Central memory CD4-positive, alpha-beta T cell (primary cell): ENCODE data around the gene COX10.
"Not testable (repeated sequence)": the region's sequence is repeated elsewhere in the genome, so short reads cannot be mapped to it uniquely, and the experiment has no call there.

Experiments
- DNase-seq: peaks from one replicate; pipeline ENCODE4 v3.0.0; 2022

COX10 gene

DNA sequence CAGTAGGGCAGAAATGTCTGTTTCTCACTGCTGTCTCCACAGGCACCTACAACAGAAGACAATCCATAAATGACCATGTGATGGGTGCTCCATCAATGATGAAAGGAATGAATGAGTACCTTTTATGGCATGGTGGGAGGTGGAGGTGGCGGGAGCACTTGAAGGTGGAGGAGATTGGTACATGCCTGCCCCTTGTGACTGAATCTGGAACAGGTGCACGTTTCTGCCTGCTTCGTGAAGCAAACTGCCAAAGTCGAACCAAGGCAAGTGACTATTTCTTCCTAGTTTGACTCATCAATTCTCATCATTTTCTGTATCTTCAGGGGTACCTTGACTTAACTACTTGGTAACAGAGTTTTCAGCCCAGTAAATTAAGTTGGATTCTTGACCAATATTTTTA is 141.9 kb downstream of the COX10 start:
- DNase-seq = no peak

DNA sequence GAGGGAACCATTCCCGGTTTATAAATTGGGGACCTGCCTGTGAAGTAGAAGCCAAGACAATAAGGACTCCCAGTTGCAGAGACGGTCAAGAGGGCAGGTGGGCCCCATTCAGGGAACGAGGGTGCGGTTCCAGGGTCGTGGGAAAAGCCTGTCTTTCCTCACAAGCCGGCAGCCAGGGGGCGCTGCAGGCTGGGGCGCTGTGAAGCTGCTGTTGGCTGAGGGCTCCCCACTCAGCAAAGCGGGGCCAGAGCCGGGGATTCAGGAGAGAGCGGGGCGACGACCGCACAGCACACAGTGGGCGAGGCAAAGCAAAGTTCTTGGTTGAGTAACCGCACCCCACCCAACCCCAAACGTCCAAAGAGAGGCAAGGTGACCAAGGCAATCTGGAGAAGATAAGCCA is 142.5 kb downstream of the COX10 start:
- peak; percentile 28 for DNase-seq

DNA sequence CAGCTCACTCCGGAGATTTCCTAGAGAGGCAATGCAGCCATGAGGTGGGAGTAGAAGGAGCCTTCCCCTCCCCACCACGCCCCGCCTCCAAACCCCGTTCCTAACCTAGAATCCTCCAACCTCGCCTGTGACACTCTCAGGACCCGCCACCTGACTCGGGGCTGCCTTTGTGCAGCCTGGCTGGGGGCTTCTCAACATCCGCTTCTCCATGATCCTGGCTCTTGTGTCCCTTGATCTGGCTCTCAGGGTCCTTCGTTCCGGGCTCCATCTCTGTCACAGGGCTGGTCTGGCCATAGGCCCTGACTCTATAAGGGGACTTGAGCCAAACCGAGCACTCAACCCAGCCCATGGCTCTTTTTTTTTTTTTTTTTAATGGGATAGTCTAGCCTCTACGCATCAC is 143.1 kb downstream of the COX10 start:
- no peak for DNase-seq

DNA sequence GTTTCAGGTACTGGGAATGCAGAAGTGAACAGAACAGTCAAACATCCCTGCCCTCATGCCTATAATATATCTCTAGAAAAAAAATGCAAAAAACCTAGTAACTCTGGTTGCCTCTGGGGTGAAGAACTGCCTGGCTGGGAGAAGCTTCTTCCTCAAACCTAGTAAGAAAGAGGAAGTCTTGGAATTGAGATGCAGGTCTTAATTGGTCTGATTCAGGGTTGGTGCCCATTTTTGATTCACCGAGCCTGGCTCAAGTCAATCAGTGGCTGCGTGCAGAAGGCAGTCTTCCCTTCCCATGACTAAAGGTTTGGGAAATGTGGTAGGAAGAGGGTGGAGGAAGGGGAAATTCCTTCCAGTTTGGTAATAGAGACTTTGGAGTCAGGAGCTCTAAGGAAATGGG is 145.0 kb downstream of the COX10 start:
- no peak for DNase-seq

DNA sequence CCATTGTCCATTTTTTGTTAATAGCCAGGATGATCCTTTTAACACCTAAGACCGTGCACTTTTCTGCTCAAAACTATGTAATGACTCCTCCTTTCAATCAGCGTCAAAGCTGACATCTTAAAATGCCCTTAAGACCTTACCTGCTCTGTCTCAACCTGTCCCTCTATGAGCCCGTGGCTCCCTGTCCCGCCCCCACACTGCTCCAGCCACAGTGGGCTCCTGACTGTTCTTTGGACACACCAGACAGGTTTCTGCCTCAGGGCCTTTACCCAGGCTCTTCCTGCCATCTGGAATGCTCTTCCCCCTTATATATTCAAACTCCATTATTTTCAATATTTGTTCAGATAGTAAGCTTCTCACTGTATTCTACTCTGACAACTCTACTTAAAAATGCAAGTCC is 153.3 kb downstream of the COX10 start:
- no peak for DNase-seq

DNA sequence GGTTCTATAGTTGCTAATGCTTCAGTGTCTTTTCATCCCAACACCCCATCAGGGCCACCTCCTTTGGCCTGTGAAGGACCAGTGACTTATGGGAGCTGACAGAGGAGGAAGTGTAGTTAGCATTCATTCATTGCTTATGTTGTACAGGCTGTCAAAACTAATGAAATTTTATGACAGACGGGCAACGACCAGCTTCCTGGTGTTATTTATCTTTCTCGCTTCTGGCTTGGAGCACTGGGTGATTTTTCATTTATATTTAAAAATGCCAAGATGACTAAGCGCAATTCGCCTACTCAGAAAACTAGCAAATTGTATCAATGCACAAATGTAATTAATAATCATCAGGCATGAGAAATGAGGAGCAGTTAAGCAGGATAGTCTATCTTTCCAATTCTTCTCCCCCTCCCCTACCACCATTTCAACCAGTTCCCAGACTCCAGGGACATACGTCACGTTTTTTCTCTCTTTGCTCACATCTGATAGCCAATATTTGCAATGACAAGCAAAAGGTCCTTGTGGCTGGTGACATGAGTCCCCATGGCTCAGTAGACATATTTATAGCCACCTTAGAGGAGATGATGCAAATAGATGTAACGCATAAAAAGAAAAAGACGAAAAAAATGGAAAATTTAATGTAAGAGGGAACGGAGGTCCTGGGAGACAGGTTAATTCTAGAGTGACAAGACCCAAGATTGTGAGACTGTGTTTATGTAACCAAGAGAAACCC is 156.1 kb downstream of the COX10 start:
- no peak for DNase-seq

DNA sequence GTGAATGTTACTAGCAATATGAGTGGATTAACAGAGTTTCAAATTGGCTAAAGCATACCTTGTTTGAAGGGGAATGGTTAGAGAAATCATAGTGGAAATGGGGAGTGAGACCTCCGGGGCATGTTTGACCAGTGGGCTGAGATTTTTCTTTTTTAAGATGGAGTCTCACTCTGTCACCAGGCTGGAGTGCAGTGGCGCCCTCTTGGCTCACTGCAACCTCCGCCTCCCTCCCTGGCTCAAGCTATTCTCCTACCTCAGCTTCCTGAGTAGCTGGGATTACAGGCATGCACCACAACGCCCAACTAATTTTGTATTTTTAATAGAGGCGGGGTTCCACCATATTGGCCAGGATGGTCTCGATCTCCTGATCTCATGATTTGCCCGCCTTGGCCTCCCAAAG is 157.7 kb downstream of the COX10 start:
- DNase-seq = no peak

DNA sequence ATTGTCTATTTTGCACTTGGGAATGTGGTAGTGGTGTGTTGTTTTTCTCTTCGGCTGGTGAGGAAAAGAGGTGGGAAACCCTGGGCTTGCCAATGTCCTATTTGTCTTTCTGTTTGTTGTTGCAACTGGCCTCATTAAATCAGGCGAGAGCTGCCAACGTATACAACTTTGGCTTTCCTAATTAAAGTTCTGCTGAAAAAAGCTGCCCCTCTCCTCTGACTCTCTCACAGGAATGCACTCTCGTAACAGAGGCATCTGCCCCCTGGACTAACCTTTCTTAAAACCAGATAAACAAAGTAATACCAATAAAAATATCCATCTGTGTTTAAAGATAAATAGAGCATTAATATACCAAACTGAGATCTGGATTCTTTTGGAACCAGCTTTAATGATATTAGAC is 159.6 kb downstream of the COX10 start:
- no peak for DNase-seq

DNA sequence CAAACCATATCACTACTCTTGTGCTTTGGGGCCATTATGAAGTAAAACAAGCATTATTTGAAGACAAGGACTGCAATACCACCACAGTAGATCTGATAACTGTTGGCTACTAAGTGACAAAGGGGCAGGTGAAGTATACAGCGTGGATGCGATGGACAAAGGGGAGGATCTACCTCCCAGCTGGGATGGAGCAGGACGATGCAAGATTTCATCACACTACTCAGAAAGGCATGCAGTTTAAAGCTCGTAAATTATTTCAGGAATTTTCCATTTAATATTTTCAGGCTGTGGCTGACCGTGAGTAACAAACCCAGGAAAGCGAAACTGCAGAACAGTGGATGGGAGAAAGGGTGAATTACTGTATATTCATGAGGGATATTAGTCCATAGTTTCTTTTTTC is 161.9 kb downstream of the COX10 start:
- not testable (repeated sequence) for DNase-seq

DNA sequence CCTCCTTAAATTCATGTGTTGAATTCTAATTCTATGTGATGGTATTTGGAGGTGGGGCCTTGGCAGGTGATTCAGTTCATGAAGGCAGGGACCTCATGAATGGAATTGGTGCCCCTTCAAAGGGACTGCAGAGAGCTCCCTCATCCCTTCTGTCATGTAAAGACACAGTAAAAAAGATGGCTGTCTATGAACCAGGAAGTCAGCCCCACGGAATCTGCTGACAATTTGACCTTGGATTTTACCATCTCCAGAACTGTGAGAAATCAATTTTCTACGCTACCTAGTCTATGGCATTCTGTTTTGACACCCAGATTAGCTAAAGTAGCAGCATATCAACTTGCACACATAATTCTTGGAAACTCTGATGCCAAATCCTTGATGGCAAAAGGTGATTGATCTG is 165.7 kb downstream of the COX10 start:
- DNase-seq = not testable (repeated sequence)

DNA sequence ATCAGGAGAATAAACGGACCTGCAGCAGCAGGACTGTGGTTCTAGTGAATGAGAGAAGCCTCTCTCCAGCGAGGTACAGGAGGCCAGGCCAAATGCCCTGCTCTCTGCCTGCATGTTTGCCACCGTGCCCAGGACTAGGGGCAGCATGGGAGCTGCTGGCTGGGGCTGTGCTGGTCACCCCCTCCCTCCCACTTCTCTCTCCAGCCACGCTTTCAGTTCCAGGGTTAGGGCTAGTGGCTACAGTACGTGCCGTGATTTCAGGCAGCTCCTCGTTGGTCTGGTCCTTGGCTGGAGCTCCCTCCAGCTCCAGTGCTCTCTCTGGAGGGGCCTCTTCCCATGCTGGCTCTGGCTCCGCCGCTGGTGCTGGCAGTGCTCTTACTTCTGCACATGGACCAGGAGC is 166.7 kb downstream of the COX10 start:
- not testable (repeated sequence) for DNase-seq

DNA sequence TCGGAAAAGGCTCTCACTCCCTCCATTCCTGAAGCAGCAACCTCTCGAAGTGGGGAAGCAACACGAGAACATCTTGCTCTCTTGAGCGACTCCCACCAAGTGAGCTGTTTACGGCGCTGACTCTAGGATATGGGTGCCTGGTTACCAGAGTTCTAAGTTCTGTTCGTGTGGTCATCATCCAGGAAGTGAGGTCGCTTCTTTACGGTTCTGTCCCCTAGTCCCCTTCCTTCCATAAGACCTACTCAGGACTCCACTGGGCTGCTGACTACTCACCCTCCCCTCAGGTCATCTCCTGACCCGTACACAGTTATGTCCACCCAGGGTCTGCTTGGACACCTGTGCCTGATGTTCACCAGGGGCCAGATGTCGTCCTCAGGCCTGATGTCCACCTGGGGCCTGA is 167.5 kb downstream of the COX10 start, which contains the start of gene CDRT15:
TSS of gene CDRT15 (minus strand) at position 101 of the 400 bp plus-strand sequence. CDS start at position 72, 29 bp downstream.
- not testable (repeated sequence) for DNase-seq

DNA sequence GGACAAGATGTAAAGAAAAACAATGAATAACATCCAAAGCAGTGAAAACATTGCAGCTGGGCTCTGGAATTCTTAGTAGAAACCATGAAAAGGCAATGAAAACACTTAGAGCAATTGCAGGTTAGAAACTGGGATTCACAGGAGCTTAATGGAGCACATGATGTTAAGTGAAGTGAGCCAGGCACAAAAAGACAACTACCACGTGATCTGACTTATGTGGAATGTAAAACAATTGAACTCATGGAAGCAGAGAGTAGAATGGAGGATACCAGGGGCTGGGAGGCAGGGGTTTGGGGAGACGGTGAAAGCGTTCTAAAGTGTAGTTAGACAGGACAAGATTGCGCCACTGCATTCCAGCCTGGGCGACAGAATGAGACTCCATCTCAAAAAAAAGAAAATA is 170.0 kb downstream of the COX10 start:
- not testable (repeated sequence) for DNase-seq

DNA sequence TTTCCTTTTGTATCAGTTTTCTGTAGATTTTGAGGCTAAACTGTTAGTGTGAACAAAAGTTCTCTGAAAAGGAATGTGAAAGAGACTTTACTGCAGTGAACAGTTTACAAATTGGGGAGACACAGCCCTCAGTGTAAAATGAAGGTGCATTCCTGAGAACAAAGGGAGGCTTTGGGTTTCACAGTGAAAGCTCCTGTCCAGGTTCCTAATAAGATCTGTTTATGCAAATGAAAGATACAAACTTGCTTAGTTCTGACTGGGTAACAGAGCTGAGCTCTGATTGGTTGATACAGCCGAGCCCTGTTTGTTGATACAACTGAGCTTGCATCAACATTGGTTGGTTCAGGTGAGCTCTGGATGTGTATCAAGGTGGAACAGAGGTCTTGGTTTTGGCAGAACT is 175.7 kb downstream of the COX10 start:
- no peak for DNase-seq

DNA sequence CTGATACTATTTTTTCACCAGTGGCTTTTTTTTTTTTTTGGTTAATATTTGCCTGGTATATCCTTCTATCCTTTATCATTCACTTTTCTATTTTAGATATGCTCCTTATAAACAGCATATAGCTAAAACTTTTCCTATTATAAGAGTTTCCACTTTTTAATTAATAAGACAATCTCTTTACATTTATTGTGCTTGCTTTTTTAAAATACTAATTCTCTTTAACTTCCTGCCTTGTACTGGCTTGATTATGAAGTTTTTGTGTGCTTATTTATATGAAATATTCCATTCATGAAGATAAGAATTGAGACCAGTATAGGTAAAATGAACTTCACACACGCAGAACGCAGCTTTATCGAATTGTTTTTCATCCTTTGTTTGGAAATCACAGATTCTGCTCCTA is 176.3 kb downstream of the COX10 start:
- no peak for DNase-seq
